Hematopoietic multipotent progenitor cell (in vitro differentiated cells): ENCODE measurements around the gene RNF144B. TPM values are rescaled to one million over a fixed set of nuclear protein-coding genes. Genes with fewer than 3 reads are reported as not detected.
"Not testable (repeated sequence)": the region's sequence is repeated elsewhere in the genome, so short reads cannot be mapped to it uniquely, and the experiment has no call there.

Experiments
- DNase-seq, 3 donors: peaks; one replicate each; pipeline ENCODE4 v3.0.0-alpha.2; 2011 to 2015; ENCODE audit warnings: low read depth in 2 of 3, low spot score in 2 of 3
- total RNA-seq: library from RNA; depleted of rRNA; stranded (reverse); fragments of >200 nt; gene quantifications from one replicate; pipeline ENCODE4 v1.2.3, GENCODE V29; 2012

Gene RNF144B
- total RNA-seq, 1 donor: 16.7 TPM

GRCh38 chr6:18368277-18369105 lies 18.7 kb upstream of the RNF144B start:
- DNase-seq: no peak

DNA sequence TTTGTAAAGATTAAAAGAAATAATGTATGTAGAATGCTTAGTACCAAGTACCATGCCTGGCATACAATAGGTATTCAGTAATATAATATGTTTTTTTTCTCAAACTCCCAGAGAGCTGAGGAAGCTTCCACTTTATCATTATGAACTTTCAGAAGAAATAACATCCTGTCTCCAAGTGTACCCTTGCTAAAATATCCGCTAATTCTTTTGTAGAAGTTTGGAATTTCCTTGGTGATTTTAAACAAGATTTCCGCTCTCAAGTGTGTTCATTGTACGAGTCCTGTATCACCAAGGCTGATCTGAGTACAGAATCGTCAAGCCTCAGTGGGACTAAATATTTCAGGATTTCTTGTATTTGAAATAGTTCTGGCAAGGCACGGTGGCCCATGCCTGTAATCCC lies 16.1 kb upstream of the RNF144B start:
- no peak for DNase-seq

DNA sequence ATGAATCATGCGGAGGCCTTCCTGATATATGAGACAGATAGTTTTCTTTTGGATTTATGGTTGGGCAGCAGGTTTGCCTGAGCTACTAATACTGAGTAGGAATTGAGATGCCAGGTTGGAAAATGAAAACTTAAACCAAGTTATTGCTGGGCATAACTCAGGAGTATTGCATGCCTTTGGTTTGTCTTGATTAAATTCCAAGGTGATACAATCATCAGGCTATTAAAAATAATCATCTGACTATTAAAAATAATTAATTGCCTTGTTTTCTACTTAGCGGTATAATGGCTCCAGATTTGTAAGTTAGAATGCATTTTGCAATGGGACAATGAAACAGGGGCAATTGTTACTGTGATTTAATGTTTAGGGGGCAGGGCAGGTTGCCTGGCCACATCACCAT lies 15.5 kb upstream of the RNF144B start:
- no peak for DNase-seq

- no peak for DNase-seq
Observed at GRCh38 chr6:18380158-18380836, 6.9 kb upstream of the RNF144B start.

DNA sequence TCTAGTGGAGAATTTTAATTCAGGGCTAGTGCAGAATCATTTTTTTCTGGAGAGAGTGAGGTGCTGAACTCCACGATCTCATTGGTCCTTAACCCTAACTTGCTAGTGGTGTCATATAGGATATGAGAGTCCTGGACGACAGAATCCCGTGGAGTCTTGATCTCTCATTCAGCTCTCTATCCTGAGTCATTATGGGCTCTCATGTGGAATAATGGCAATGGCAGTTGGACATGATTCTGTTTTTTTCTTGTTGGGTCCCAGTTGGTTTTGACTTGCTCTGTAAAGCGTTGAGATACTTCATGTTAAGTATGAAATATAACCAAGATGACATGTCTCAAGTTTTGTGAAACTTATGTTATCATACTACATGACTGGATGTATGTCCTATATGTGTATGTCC lies 6.3 kb upstream of the RNF144B start:
- DNase-seq: no peak

- DNase-seq: no peak
Observed at GRCh38 chr6:18383441-18383840, 3.7 kb upstream of the RNF144B start.

DNA sequence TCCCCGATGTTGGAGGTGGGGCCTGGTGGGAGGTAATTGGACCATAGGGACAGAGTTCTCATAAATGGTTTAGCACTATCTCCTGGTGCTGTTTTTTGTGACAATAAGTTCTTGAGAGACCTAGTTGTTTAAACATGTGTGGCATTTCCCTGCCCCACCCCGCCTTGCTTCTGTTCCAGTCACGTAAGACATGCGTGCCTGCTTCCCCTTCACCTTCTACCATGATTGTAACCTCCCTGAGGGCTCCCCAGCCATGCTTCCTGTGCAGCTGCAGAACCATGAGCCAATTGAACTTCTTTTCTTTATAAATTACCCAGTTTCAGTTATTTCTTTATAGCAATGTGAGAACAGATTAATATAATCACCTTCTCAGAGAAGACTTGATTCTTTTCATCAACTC lies 2.5 kb upstream of the RNF144B start:
- no peak for DNase-seq

DNA sequence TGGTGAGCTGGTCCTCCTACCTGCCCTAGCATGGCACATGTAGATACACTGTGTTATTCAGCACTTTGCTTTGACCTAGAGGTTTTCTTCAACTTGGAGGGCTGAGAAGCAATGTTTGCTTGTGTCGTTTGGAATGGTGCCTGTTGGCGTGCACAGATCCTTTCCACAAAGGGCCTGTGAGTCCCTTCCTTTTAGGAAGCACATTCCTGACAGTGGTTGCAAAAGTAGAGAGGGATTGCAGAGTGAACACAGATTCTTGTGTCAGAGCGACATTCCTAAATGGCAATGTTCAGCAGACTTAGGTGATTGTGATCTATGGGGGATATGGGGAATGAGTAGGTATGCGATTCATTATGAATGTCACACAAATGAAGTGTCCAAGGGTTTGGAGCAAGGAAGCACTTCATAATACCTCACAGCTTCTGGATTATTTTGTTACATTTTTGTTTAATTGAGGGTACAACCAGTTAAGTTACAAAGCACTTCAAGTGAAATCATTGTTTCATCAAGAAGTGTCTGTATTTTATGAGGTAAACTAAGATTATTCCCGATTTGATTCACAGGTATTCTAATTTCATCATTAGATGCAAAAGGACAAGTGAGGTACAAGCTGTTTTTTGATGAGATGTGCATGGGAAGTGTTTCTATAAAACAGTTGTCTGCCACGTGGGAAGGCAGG lies 713 bp upstream of the RNF144B start:
- DNase-seq: no peak

DNA sequence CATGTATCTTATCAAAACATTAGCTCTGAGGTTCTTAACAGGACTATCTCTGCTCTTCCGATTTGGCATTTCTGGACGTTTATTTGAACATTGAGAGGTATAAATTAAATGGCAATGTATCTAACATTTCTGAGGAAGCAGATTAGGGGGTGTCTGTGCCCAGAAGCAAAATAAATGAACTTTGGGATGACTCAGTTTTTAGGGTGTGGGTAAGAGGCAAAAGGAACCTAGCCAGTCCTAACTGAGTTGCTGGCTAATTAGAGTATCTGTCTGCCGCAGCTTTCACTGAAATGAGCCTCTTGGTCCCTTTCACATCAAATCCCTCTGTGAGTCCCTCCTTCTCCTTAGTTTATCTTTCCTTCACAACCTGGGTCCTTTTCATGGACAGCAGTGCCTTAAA lies 1.1 kb downstream of the RNF144B start:
- peak in 1 of 3 donors; percentile 7 for DNase-seq

DNA sequence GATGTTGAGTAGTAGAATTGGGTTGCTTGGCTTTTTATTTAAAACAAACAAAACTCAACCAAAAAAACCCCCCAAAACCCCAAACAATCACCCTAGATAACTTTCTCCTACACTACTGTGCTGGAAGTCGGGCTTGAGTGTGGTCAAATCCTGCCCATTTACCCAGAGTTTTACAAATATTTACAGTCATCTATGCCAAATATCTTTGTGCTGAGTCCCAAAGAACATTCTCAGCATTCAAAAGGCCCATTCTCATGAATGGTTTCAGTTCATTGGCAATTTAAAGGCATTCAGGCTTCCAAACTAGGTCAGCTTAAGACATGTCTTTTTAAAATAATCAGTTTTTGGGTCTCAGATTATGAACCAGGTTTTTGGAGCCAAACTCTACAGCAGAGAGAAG lies 1.8 kb downstream of the RNF144B start:
- DNase-seq: no peak

DNA sequence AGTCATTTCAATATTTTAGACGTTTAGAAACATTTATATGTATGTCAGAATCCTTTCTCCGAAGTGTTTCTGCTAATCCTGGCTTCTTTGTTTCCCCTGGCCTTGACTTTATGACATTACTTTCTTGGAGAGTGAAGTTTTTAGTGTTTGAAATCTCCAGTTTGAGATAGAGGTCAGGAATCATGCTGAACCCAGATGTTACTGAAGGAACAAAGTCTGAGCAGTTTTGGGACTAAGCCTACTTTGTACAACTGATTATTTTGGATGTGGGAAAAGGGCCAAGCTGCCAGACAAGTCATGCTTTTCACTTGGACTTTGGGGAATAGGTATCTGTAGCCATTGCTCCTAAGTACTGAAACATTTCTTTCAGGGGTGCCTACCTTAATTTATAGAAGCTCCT lies 2.3 kb downstream of the RNF144B start:
- DNase-seq: no peak

GRCh38 chr6:18390476-18390875 lies 3.3 kb downstream of the RNF144B start:
- no peak for DNase-seq

- DNase-seq: no peak
Observed at GRCh38 chr6:18391023-18391422, 3.9 kb downstream of the RNF144B start.

DNA sequence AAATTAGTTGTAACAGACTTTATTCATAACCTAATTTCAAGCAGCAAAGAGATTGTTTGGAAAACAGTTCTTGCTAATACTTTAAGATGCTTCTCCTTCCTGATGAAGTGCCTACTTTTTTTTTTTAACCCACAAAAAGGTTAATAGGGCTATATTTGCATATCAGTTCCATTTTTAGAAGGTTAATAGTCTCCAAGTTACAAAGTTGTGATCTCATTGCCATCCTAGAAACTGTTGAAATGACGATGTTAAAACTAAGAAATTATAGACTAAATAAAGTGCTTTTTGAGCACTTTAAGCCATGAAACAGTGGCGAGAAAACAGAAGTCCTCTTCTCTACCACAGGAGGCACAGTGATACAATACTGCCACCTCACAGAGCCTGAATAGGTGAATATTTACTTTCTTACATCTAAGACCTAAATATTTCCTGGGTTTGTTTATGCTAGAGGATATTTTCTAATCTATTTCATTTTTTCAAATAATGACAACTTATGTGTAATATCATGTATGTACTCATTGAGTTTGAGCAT lies 5.3 kb downstream of the RNF144B start:
- DNase-seq: no peak

DNA sequence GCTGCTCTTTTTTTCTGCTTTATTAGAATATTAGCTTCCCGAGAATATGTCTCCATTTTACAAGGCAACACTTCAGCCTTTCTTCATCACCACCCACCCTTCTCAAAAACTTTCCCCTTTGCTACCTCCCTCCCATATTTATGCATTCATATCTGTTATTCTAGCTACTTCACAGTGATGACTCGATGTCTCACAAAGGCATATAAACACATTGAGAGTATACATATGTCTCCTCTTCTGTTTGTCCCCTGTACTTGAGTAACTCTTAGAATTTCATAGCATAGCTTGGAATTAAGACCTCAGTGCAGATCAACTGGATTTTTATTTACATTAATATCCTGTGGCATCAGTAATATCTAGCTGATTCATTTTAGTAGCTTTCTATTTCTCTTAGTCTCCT lies 6.5 kb downstream of the RNF144B start:
- DNase-seq: no peak

DNA sequence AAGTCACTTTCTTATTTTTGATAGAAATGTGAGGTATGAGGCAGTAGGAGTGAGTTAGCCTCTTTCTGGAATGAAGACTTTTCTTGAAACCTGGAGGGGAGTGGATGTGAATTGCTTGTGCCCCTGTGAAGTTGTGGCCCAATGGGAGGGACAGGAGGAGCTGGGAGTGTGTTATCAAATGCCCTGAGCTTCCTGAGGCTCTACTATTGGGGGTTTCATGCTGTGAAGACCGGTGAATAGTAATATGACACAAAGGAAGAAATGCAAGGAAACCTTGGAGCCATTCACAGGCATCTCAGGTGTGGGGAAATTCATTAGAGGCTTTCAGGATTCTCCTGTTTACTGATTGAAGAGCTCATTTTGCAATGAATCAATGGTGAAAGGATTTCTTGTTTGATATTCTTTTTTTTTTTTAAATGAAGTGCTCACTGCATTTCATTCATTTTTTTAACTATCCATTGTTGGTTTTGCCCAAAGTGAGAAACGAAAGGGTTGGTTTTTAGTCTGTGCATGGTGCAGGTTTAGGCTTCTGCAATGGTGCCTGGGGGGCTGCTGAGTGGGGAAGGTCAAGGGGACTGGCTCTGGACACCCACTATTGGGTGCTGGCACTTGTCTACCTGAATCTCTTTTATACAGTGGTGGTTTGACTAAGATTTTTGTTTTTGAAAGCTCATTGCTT lies 8.2 kb downstream of the RNF144B start:
- DNase-seq: no peak

DNA sequence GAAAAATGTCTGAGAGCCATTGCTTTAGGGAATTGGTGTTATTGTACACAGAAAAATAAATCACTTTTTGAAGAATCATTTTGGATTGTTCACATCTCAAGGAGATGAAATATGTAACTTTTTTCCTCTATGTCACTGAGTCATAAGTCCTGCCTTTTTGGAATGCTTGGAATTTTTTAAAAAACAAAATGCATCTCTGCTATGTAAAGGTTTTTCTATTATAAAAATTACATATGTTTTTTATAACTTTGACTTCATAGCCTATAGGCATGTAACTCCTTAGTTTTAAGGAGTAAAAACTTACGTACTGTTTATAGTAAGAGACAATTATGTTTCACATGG lies 8.7 kb downstream of the RNF144B start:
- no peak for DNase-seq

- no peak for DNase-seq
Observed at GRCh38 chr6:18397701-18398100, 10.6 kb downstream of the RNF144B start.

DNA sequence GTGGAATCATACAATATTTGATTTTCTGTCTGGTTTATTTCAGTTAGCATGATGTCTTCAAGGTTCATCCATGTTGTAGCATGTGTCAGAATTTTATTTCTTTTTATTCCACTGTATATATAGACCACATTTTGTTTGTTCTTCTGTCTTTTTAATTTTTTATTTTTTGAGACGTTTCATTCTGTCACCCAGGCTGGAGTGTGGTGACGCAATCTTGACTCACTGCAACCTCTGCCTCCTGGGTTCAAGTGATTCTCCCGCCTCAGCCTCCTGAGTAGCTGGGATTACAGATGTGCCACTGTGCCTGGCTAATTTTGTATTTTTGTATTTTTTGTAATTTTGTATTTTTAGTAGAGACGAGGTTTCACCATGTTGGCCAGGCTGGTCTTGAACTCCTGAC lies 11.1 kb downstream of the RNF144B start:
- not testable (repeated sequence) for DNase-seq

DNA sequence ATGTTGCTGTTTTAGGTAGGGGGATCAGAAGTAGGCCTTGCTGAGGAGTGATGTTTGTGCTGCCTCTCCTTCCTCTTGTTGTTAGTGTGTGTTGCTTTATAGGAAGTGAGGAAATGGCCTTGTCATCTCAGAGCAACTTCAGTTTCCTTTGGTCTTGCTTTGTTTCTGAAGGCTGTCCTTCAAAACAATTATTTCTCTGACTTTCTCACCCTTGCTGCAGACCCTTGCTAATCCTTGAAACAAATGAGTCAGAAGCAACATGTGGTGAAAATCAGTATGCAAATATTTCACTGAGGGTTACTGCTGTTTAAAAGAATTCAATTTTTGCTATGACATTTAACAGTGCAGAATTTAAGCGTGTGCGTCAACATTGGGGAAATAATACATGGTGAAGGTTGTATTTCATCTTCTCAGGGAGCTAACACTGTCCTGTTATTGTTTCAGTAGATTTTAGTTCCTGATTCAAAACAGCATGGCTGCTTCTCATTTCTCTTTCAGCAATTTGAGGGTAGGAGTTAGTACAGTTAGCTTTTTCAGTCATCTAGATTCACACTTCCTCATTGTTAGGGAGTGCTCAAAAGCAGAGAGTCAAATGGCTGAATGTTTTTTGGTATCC lies 13.8 kb downstream of the RNF144B start:
- DNase-seq: peak in 1 of 3 donors; percentile 46

DNA sequence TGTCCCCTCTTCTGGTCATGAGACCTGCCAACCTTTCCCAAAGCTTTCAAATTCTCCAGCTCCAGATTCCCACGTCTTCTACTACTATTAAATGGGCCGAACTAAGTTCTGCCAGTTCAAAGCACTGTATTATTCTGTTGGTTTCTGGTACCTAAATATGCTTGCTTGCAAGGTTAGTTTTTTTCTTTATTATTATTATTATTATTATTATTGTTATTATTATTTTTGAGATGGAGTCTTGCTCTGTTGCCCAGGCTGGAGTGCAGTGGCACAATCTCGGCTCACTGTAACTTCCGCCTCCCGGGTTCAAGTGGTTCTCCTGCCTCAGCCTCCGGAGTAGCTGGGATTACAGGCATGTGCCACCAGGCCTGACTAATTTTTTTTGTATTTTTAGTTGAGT lies 17.8 kb downstream of the RNF144B start:
- not testable (repeated sequence) for DNase-seq
